Measurements from ENCODE around the gene TNFAIP8L1.

DNA sequence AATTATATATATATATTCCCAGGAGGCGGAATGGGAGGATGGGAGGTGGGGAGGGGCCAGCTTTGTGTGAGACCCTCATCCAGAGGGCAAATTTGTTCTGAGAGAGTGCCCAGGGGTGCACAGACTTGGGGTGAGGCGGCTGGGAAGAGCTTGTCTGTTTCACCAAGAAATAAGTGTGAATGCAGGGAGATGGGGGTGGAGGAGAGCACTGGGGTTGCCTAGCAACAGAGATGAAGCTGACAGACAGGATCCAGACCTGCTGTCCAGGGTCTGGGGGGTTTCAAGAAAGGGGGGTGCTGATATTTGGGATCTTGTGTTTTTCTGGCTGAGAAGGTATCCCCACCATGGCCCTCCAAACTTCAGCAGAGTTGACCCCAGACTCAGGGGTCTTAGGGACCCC is 18.6 kb upstream of the TNFAIP8L1 start:
- TF ChIP-seq, protein P1, sequence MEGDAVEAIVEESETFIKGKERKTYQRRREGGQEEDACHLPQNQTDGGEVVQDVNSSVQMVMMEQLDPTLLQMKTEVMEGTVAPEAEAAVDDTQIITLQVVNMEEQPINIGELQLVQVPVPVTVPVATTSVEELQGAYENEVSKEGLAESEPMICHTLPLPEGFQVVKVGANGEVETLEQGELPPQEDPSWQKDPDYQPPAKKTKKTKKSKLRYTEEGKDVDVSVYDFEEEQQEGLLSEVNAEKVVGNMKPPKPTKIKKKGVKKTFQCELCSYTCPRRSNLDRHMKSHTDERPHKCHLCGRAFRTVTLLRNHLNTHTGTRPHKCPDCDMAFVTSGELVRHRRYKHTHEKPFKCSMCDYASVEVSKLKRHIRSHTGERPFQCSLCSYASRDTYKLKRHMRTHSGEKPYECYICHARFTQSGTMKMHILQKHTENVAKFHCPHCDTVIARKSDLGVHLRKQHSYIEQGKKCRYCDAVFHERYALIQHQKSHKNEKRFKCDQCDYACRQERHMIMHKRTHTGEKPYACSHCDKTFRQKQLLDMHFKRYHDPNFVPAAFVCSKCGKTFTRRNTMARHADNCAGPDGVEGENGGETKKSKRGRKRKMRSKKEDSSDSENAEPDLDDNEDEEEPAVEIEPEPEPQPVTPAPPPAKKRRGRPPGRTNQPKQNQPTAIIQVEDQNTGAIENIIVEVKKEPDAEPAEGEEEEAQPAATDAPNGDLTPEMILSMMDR (conservative IDR thresholded peaks at IDR 0.05 in 1 of 2, IDR thresholded peaks at IDR 0.05 in 1 of 2; ENCODE audit: extremely low read depth in 1 of 2, insufficient read depth in 1 of 2, low read depth in 1 of 2, low read length in 2 of 2) = no peak
- no peak for TF ChIP-seq EZH2 (IDR thresholded peaks at IDR 0.05; ENCODE audit: borderline replicate concordance, low read length)
